CD4-positive, alpha-beta T cell treated with Interleukin-1 beta for 1 hour (primary cell): ENCODE measurements around the gene MFSD6.
"Not testable (repeated sequence)": the region's sequence is repeated elsewhere in the genome, so short reads cannot be mapped to it uniquely, and the experiment has no call there.

Experiments used
- DNase-seq, 2 donors: peaks; one replicate each; pipeline ENCODE4 v3.0.0-alpha.2; 2020 to 2022

Gene MFSD6

GRCh38 chr2:190467575-190468083 lies 59.5 kb downstream of the MFSD6 start:
- DNase-seq, result no peak

- not testable (repeated sequence) for DNase-seq
Measured at GRCh38 chr2:190468354-190468753, 60.2 kb downstream of the MFSD6 start.

GRCh38 chr2:190468814-190469569 lies 60.8 kb downstream of the MFSD6 start:
- no peak for DNase-seq

- DNase-seq, result peak; percentile 18 to 21
Measured at GRCh38 chr2:190469771-190470170, 61.6 kb downstream of the MFSD6 start.

- no peak for DNase-seq
Measured at GRCh38 chr2:190470256-190470826, 62.2 kb downstream of the MFSD6 start.

- DNase-seq, result no peak
Measured at GRCh38 chr2:190477661-190478454, 69.7 kb downstream of the MFSD6 start.

GRCh38 chr2:190478572-190479195 lies 70.5 kb downstream of the MFSD6 start:
- no peak for DNase-seq

- DNase-seq, result no peak
Measured at GRCh38 chr2:190481339-190481738, 73.2 kb downstream of the MFSD6 start.

GRCh38 chr2:190482451-190482850 lies 74.3 kb downstream of the MFSD6 start:
- DNase-seq, result no peak

- no peak for DNase-seq
Measured at GRCh38 chr2:190486037-190486623, 78.0 kb downstream of the MFSD6 start.

GRCh38 chr2:190488516-190489233 lies 80.5 kb downstream of the MFSD6 start:
- DNase-seq, result no peak

GRCh38 chr2:190489475-190489874 lies 81.3 kb downstream of the MFSD6 start:
- no peak for DNase-seq

GRCh38 chr2:190490502-190490901 lies 82.3 kb downstream of the MFSD6 start:
- no peak for DNase-seq

- DNase-seq, result no peak
Measured at GRCh38 chr2:190493095-190493494, 84.9 kb downstream of the MFSD6 start.

GRCh38 chr2:190494600-190495227 lies 86.6 kb downstream of the MFSD6 start:
- not testable (repeated sequence) for DNase-seq

GRCh38 chr2:190497428-190497827 lies 89.3 kb downstream of the MFSD6 start:
- no peak for DNase-seq

- DNase-seq, result no peak
Measured at GRCh38 chr2:190499273-190499672, 91.1 kb downstream of the MFSD6 start.

GRCh38 chr2:190500054-190500502 lies 91.9 kb downstream of the MFSD6 start:
- DNase-seq, result no peak

- no peak for DNase-seq
Measured at GRCh38 chr2:190501231-190501630, 93.1 kb downstream of the MFSD6 start.

- no peak for DNase-seq
Measured at GRCh38 chr2:190501702-190502407, 93.7 kb downstream of the MFSD6 start.

- DNase-seq, result no peak
Measured at GRCh38 chr2:190503088-190503487, 94.9 kb downstream of the MFSD6 start.
